ENCODE measurements around the gene PTPRN2.

Gene PTPRN2

DNA sequence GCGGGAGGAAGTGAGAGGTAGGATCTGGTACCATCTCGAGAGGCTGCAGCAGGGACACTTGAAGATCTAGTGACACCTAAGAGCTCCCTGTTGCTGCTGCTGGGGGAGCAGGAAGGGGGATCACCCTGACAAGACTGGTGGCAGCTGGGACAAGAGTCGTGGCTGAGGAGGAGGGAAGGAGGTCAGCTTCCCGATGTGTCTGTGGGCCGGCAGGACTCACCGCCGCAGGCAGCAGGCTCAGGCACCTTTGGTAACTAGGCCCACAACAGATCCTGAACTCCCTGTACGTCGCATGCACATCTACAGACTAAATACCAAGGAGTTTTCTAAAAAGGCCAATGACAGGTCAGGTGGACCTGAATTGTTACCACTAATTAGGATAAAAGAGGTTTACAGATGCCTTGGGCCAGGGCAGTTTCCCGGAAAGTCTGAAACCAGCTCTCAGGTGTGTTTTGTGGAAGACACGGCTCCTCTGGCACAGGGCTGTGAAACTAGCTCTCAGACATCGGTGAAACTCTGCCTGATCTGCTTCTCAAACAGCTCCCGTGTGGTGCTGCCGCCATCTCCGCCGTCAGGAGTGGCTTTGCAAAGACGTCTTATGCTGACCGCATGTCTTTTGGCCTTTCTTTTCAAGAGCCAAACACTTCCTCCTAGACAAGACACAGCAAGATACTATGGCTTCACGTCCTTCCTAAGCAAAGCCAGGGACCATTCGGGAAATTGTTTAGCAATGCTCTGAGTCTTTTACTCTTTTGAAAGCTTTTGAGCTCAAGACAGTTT, 609.7 kb downstream of the PTPRN2 start:
- no peak for DNase-seq (ENCODE audit: low read depth in 2 of 2)

DNA sequence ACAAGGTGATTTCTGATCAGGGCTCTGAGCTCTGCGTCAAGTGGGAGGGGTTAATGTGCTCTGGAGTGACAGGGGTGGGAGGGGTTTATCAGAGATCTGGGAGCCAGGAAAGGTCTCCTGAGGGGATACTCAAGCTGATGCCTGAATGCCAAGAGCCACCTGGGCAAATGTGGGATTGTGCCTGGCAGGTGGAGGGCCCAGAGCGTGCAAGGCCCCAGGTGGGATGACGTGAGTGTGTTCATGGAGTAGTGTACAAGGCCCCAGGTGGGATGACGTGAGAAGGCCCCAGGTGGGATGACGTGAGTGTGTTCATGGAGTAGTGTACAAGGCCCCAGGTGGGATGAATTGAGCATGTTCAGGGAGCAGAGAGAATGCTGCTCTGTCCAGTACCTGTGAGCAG, 610.3 kb downstream of the PTPRN2 start:
- DNase-seq (ENCODE audit: low read depth in 2 of 2): no peak

DNA sequence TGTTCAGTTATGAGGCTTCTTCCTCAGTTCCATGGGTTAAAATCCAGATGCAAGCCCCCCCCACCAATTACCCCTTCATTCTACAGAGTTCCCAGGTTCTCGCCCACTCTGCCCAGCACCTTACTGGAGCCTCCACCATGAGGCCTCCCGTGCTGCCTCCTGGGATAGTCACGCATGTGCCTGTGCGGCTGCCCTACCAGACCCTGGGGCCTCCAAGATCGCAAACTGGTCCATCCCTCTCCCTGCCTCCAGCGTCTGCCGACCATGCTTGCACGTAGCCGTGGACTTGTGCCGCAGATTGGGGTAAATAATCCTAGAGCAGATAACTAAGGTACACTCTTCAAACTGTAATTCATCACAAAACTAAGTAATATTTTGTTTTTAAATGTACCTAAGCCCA, 611.2 kb downstream of the PTPRN2 start:
- DNase-seq (ENCODE audit: low read depth in 2 of 2): no peak

DNA sequence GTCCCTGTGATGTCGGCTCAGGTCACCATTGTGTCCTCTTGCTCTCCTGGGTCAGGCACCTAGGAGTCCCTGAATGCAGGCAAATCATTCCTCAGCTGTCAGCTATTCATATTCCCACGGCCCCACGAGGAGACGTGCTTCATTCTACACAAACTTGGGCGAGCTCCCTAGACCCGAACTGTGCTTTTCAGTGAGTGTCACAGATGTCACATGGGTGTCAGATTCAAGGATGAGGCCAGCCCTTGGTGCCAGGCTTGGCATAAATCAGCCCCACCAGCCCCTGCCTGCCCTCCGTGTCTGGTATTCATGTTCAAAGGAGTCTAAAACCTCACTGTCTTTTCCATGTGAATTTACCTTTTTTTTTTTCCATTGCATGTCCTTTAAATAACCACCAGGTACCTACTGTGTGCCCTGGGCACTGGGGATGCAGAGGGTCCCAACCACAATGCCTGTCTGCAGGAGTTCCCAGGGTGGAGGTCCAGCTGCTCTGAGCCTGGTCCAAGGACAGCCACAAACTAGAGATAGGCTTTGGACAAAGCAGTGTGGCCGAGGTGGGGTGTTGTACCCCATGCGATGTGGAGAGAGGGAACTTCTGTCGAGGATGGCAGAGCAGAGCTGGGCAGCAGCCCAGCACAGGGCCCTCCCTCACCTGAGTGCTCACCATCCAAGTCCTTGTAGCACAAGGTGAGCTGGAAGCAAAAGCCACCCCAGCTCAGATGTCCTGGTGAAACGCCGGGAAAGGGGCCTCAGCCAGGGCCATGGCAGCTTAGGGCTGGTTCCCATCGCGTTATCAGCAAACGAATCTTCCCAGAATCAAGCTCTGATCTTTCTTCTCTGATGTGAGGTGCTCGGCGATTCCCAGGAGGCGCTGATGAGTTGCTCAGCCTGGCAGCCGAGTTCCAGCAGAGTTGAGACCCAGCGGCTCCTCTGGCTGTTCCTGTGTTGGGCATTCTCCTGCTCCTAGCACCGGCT, 611.9 kb downstream of the PTPRN2 start:
- no peak for DNase-seq (ENCODE audit: low read depth in 2 of 2)

DNA sequence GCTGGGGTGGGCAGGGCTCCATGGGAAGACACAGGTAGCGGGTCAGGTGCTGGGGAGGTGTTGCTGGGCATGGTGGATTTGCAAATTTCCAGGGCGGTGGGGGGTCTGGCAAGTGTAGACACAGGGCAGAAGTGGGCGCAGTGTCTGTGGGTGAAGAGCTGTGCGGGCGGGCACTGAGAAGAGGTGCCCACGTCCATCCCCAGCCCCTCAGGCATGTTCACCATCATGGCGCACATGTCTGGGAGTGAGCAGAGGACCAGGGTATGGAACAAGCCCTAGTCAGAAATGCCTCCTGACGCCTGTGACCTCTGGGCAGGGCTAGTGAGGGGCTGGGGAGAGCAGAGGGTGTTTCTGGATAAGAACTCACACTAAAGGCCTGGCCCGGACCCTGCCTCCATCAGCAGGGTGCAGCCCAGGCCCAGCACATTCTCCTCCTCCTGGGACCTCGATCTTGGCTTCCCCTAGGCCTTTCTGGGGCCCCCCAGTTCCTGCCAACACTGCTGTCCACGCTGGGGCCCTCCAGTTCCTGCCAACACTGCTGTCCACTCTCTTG, 612.9 kb downstream of the PTPRN2 start:
- DNase-seq (ENCODE audit: low read depth in 2 of 2): no peak

DNA sequence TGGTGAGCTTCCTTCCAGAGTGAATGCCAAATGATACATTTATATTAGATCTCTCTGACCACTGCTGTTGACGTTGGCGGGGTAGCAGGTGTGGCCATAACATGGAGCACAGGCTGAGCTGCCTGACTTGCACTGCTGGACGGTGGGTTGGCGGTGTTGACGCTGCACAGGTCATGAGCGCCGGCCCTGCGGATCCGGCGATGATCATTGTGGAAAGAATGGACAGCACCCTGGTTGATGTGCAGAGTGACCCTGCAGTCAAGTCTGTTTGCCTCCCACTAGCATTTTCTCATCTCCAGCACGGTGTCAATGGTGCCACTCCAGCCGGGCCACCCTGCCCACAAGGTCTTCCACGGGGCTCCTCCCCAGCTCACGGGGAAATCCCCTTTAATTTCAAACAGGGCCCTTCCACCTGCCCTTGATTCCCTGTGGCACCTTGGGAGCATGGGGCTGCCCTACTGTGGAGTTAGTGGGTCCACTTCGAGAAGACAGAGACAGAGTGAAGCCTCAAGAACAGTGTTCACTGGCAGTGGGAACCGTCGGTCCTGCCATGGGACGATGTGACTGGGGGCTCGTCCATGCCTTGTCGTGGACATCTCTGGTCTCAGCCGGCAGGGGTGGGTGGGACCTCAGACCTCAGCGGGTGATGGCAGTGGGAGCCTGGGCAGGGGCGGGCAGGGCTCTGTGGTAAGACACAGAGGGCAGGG, 613.5 kb downstream of the PTPRN2 start:
- DNase-seq (ENCODE audit: low read depth in 2 of 2): no peak

DNA sequence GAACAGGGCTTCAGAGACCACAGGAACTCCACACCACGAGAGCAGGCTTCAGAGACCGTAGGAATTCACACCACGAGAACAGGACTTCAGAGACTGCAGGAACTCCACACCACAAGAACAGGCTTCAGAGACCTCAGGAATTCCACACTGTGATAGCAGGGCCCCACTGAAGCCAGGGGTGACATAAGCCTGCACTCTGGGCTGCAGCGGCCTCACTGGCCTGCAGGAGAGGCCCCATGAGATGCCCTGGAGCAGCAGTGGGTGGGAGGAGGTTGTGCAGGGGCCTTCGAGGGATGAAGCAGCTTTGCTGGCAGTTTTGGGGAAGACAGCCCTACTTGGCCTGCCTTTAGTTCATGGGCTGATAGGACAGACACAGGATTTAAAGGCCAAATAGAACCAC, 614.7 kb downstream of the PTPRN2 start:
- no peak for DNase-seq (ENCODE audit: low read depth in 2 of 2)

DNA sequence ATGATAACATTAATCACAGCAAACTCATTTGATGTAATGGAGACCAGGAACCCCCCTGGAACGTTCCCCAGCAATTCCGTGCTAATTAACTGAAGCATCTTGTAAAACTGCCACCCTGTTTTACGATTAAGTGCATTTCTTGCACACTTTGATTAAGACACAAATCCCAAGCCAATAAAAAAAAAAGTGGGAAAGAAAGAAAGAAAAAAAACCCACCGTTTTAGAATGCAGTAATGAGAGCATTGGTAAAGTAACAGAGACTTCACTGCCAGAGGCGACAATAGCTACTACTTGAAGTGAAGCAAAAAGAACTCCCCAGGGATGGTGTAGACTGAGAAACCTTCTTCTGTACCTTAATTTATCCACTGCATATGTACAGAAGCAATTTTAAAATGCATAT, 616.1 kb downstream of the PTPRN2 start:
- no peak for DNase-seq (ENCODE audit: low read depth in 2 of 2)

DNA sequence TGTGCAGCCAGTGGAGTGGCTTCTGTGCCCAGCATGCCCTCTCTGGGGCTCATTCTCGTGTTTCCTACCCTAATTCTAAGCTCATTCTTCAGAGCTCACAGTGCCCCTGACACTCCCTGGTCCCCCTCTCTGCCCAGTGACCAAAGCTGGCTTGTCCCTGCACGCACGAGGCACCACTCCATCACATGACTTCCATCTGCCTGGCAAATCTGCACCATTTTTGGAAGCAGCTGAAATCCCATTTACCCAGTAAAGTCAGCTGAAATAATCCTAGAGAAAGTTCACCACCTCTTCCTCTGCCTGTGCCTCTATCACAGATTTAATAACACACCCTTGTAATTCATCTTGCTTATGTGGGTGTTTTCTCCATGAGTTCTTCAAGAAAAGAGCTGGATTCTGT, 616.9 kb downstream of the PTPRN2 start:
- DNase-seq (ENCODE audit: low read depth in 2 of 2): no peak

DNA sequence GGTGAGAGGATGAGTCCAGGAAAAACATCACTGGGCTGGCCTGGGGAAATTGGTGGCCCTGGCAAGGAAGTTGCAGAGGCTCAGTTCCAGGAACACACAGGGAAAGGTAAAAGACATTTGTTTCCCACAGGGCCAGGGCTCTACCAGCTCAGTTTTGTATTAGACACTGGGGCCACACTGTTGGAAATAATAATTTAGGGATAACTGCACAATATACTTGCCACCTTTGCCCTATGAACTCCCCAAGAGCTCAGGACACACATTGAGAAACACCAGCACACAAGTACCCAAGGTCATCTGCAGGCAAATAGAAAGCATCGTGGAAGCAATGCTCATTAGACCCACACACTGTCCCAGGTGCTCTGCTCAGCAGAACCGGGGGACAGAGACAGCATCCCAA, 617.6 kb downstream of the PTPRN2 start:
- no peak for DNase-seq (ENCODE audit: low read depth in 2 of 2)

DNA sequence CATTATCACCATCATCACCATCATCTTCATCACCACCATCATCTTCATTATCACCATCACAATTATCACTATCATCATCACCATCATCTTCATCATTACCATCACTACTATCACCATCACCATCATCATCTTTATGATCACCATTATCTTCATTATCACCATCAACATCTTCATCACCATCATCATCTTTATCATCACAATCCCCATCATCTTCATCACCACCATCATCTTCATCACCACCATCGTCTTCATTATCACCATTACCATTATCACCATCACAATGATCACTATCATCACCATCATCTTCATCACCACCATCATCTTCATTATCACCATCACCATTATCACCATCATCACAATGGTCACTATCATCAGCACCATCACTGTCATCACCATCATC, 621.1 kb downstream of the PTPRN2 start:
- no peak for DNase-seq (ENCODE audit: low read depth in 2 of 2)

DNA sequence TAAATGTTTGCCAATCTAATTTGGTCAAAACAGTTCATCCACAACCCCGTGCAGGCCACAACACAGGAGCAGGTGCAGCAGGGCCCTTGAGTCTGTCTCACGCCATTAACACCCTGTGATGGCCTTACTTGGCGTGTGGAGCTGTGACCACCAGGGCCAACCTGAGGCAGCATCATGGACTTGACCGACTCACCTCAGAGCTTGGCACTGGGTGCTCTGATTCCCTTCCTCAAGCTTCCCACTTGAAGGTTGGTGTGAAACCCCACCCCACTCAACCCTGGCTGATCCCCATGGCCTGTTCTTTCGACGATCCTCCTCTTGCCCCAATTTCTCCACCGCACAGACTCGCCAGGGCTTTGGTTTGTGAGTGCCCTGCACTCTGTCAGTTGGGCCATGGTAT, 623.1 kb downstream of the PTPRN2 start:
- no peak for DNase-seq (ENCODE audit: low read depth in 2 of 2)

DNA sequence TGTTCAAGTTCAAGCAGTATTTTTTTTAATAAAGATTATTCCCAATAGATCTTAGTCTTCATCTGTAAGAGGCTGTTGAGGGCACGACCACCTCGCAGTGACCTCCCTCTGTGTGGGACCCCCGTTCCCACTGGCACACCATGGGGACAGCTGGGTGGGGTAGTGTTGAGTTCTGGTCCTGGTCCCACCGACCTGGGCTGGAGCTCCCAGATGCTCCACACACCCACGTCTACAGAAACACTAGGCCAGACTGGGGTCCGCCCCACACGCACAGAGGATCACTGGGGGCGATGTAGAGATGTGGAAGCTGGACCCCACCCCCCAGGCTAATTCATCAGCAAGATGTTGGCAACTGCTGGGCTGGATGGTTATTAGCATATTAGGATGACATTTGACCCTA, 623.6 kb downstream of the PTPRN2 start:
- no peak for DNase-seq (ENCODE audit: low read depth in 2 of 2)

DNA sequence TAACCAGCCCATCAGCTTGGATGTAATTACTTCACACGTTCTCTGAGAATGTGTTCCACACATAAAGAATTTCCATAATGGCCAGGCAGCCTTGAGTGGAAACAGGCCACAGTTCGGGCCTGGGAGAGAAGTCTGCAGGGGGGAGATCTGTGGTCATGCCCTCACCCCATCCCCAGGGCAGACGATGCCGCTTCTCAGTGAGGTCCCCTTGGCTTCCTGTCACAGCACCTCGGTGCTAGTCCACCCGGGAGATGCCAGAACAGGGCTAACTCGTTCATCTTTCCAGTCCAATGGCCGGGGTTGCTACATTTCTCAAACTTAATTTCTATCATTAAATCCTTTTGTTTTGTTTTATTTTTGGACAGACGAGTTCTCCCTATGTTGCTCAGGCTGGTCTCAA, 624.1 kb downstream of the PTPRN2 start:
- DNase-seq (ENCODE audit: low read depth in 2 of 2): no peak

DNA sequence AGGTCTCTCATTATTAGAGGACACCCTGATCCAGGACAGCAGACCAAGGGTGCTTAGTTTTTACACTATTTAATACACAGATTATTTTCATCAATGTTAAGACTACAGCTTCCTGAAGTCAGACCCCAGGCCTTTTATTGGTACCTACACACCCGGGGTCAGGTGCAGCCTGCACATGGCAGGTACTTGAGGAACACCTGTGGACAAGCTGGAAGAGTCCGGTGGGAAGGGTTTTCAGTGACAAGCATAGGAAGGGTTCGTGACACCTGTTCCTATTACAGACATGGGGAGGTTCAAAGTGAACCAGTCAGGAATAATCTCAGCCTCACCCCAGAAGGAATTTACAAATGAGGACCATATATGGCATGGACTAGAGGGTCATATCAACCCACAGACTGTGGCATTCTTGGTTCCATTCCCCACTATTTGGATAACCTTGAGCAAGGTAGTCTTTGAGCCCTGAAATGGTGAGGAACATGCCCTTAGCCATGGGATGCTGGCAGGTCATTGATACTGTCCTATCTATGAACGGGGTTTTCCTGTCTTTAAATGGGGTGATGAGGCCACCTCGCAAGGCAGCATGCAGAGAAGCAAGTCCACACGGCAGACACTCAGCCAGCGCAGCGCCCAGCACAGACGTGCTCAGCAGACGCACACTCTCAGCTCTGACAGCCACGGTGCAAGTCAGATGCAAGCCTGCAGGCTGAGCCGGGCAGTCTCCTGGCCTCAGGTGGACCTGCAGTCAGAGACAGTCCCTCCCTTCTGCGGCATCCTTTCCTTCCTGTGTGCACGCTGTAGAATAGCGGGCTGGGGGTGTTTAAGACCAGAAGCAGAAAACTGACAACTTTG, 624.9 kb downstream of the PTPRN2 start:
- no peak for DNase-seq (ENCODE audit: low read depth in 2 of 2)

DNA sequence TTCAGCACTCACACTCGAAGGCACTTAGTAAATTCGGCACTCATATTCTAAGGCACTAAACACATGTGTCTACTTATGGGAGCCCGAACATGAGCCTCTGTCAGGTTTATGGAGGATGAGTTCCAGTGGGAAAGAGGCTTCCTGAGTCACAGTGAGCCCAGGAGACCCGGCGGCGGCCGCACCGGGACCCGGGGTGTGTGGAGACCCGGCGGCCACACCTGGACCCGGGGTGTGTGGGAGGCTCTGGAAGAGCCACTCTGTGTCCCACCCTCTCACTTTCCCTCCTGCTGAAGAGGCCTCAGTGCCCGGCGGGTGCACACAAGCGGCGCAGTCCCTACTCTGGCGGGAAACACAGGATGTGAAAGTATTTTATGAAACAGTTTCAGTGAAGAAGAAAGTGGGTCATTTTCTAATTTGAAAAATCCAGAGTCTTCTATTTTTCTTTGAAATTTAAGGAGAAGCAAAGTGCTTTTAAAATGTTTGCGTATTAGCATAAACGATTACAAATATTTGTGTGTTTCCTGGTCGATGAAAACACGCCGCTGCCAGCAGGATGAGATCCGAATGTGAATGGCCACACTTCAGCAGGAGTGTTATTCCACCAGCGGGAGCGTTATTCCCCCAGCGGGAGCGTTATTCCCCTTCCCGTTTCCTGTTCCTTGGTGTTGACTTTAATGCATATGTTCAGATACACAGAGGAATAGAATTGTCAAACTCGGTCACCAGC, 625.7 kb downstream of the PTPRN2 start:
- no peak for DNase-seq (ENCODE audit: low read depth in 2 of 2)

DNA sequence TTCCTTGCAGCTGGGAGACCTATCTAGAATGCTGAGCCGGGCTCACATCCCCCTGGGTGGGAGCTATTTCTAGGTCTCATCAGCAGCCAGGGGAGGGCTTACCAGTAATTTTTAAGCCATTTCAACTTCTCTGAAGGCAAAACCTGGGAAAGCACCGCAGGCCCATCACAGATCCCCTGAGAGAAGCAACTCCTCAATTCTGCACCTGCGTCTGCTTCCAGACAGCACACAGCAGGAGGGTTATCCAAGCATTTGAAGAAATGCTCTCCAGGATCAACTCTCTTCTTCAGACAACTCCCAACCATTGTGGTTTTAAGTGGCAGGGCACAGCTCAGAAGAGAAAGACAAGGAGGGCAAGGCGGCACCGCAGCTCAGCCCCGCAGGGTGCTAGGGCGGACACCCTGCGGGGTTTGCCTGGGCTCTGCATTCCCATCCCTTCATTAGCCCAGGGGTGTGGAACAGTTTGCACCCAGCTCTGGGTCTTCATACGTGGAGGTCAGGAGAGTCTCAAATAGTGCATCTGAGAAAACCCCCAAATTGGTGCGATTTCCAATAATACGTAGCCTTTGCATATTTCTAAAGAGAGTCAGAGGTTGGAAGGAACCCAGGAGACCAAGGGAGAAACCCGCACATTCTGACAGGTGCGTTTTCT, 632.1 kb downstream of the PTPRN2 start:
- DNase-seq (ENCODE audit: low read depth in 2 of 2): no peak

DNA sequence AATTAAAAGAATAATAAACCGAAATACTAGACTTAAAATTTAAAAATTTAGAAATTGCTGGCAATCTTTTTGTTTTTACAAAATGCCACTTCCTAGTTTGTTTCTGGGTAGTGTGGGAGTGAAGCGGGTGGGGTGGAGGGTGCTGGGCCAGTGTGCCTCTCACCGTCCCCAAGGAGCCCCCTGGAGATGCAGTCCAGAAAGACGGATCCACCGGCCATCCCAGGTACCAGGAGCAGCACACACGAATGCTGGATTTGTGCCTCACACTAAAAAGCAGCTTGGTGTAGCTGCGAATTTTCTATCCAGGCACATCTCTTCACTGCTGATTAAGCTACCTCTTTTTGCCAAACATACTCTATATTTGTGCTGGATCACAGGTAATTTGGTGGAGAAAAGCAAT, 632.7 kb downstream of the PTPRN2 start:
- DNase-seq (ENCODE audit: low read depth in 2 of 2): no peak

DNA sequence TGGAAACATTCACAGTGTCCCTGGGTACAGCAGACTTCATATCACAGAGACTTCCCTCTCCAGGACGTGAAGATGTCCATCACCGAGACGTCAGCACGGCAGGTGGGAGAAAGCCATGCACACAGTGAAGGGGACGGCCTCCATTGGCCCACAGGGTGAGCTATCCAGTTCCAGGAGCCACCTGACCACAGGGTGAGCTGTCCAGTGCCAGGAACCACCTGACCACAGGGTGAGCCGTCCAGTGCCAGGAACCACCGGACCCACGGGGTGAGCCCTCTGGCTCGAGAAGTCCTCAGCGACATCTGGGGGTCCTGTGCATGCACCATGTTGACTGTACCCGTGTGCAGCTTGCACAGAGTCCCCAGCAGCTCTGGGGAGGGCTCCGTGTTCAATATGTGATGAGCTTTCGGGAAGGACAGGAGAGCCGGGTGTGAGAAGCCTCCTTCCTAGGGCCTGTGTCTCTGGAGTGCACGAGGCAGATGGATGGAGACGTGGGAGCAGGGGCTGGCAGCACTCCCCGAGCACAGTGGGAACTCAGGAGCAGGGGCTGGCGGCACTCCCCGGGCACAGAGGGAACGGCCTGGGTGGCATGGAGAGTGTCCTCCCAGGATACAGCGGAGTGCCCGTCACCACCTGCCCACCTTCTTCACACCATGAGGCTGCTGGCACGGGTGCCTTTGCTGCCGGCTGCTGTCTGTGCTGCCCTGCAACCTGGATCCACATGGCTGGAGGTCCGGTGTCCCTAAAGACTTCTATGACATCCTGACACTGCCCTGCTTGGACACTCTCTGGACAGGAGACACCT, 634.6 kb downstream of the PTPRN2 start:
- no peak for DNase-seq (ENCODE audit: low read depth in 2 of 2)

All from stimulated activated CD8-positive, alpha-beta memory T cell treated with anti-CD3 and anti-CD28 coated beads, Interleukin-15, amount 100 ng/mL, for 48 hours (primary cell).